Tongue (tissue), 3 donors: ENCODE measurements around the gene SPTBN5. TPM values are rescaled to one million over a fixed set of nuclear protein-coding genes. Genes with fewer than 3 reads are reported as not detected.

Experiments
- DNase-seq: peaks from one replicate; pipeline ENCODE4 v3.0.0-alpha.2; 2015
- small RNA-seq: library from RNA; depleted of rRNA; stranded (forward); fragments of <200 nt; gene quantifications from one replicate; pipeline ENCODE3, GENCODE V24; 2014; ENCODE audit warnings: low replicate concordance
- total RNA-seq: library from RNA; depleted of rRNA; stranded (reverse); fragments of >200 nt; gene quantifications from one replicate; pipeline ENCODE4 v1.2.3, GENCODE V29; 2014

The SPTBN5 gene
- total RNA-seq, 1 donor from 2014 or later, result 2.2 TPM

DNA sequence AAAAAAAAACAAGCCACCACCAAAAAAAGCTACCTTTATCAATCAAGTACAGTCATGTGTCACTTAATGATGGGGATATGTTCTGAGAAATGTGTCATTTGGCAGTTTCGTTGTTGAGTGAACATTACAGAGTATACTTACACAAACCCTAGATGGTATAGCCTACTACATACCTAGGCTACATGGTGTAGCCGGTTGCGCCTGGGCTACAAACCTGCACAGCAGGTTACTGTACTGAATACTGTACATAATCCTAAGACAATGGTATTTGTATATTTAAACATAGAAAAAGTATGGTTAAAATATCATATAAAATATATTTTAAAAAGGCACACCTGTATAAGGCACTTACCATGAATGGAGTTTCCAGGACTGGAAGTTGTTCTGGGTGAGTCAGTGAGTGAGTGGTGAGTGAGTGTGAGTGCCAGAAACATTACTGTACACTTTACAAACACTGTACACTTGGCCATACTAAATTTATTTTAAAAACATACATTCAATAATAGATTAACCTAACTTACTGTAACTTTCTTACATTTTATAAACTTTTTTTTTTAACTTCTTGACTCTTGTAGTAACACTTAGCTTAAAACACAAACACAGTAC, 91.9 kb downstream of the SPTBN5 start:
- no peak for DNase-seq

DNA sequence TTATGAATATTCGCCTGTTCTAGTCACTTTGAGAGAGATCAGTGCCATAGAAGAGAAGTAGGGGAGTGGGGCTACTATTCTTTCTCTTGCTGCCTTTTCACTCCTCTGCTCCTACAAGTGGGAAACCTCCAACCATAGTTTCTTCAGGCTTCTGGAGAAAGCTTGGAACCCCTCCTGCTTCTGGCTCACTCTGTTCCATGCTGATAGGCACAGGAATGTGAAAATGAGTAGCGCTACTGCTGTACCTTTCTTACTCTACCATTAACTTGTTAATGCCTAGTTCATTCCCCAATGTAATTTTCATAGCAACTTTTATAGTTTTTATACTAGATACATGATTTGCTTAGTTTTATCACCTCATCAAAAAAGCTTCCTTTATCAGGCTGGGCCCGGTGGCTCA, 92.7 kb downstream of the SPTBN5 start:
- no peak for DNase-seq

DNA sequence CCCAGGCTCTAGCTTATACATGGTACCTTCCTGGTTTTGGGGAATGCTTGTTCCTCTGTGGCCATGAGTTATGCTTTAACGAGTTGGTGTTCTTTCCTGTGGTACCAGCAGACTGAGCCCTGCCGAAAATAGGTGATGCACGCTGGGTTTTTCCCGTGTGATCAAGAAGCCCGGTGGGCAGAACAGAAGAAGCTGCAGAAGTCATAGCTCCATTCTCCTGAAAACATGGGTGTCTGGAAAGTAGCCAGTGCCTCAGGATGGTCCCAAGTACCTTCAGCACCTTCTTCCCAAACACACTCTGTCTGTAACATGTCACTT, 94.4 kb downstream of the SPTBN5 start:
- no peak for DNase-seq

DNA sequence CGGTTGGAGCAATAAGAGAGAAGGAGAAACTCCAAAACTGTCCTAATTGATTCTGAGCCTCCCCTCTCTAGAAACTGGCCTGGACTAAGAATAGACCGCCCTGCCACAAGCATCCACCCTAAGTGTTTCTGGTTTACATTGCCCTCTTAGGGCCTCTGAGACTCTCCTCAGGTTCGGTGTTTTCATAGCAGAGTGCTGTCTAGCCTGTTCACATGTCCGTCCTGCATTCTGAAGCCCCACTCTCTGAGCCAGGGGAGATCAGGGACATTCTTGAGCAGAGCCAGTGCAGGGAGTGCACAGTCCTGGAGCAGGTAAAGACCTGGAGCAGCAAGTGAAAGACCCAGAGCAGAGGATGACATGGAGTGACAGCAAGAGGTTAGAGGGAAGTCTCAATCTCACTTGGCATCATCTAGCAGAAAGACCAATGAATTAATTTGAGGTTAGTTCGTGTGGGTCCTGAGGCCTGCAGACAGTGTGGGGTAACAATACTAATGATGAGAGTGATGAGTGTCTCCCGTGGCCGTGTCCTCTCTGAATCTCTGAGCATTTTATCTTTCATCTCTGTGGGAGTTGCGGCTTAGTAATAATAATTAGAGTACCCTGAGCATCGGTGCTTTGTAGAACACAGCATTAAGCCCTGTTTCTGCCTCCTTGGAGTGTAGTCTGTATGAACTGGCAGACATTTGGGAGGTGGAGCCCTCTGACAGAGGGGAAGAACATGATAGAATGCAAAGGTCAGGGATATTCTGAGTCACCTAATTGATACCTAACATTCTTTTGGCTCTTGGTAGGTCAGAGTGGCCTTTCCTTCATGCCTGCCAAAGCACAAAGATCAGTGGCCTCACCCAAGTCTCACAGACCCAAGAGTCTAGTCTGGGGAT, 95.0 kb downstream of the SPTBN5 start:
- DNase-seq, result no peak

Small RNA genes within 50 kb of the gene (small RNA-seq; reads per million reads assigned to genes)
- gene JMJD7-PLA2G4B (not detected), gene MIR4310 (not detected), gene RNA5SP393 (not detected)

Other genes with a start within 250 kb of the SPTBN5 start
- 118 TPM for gene MGA, start 233.6 kb downstream of the SPTBN5 start, total RNA-seq
- gene MAPKBP1, start 119.6 kb downstream of the SPTBN5 start, total RNA-seq, result 22.8 TPM
- gene JMJD7, start 66.0 kb downstream of the SPTBN5 start, total RNA-seq, result 16.7 TPM
- 10.7 TPM for gene PLA2G4B, start 55.2 kb downstream of the SPTBN5 start, total RNA-seq
- gene EHD4, start 78.5 kb upstream of the SPTBN5 start, total RNA-seq, result 39.1 TPM
- gene PLA2G4E, start 127.0 kb upstream of the SPTBN5 start, total RNA-seq, result 1.9 TPM
- gene PLA2G4D, start 200.5 kb upstream of the SPTBN5 start, total RNA-seq, result not detected